ENCODE results near the gene SEC14L6. TPM values are rescaled to one million over a fixed set of nuclear protein-coding genes. Genes with fewer than 3 reads are reported as not detected.

SEC14L6 gene
- total RNA-seq, 1 donor, result not detected

DNA sequence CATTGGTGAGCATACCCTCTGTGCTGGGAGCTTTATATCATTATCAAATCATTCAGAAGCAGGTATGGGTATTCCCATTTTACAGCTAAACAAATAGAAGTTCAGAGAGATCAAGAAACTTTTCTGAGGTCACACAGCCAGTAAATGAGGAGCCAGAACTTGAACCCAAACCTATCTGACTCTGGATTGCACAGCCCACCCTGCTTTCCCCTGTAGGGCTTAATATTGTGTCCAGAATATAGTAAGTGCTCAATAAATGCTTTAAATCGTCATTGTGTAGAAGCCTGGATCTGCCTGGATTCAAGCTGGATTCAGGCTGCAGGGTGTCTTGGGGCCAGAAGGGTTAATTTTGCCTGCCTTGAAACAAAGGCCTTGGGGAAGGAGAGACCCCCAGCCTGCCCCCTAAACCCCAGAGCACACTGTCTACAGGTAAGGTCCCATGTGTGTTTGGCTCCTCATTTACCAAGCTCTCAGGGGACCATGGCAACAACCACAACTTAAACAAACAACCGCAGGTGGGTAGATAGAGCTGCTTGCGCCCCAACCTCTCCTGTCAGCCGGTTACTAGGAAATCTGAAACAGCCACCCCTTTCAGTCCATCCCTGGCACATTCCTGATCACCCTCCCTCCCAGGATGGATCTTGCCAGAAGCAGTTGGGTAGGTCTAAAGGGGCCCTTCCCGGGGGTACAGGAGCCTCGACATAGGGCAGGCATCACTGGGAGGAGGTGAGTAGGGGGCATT, 71.7 kb downstream of the SEC14L6 start:
- DNase-seq (ENCODE audit: low read depth), result no peak
- TF ChIP-seq, protein P1, sequence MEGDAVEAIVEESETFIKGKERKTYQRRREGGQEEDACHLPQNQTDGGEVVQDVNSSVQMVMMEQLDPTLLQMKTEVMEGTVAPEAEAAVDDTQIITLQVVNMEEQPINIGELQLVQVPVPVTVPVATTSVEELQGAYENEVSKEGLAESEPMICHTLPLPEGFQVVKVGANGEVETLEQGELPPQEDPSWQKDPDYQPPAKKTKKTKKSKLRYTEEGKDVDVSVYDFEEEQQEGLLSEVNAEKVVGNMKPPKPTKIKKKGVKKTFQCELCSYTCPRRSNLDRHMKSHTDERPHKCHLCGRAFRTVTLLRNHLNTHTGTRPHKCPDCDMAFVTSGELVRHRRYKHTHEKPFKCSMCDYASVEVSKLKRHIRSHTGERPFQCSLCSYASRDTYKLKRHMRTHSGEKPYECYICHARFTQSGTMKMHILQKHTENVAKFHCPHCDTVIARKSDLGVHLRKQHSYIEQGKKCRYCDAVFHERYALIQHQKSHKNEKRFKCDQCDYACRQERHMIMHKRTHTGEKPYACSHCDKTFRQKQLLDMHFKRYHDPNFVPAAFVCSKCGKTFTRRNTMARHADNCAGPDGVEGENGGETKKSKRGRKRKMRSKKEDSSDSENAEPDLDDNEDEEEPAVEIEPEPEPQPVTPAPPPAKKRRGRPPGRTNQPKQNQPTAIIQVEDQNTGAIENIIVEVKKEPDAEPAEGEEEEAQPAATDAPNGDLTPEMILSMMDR (IDR thresholded peaks at IDR 0.05; ENCODE audit: insufficient read depth, low read depth, low read length), result no peak
- H3K4me3 ChIP-seq (ENCODE audit: low read depth, low read length), result no peak overlapping the region

DNA sequence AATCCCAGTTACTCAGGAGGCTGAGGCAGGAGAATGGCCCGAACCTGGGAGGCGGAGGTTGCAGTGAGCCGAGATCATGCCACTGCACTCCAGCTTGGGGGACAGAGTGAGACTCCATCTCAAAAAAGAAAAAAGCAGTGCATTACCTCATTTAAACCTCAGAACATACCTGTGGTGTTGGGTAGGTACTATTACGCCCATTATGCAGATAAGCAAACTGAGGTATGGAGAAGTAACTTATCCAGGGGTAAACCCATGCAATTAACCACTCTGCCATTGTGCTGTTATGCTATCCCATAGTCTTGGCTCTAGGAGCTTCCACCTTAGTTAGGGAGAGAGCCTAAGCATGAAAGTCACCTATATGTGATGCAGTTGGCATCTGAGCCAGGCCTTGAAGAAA, 72.4 kb downstream of the SEC14L6 start:
- H3K4me3 ChIP-seq (ENCODE audit: low read depth, low read length), result no peak overlapping the region
- DNase-seq (ENCODE audit: low read depth), result no peak
- TF ChIP-seq, protein P1 (IDR thresholded peaks at IDR 0.05; ENCODE audit: insufficient read depth, low read depth, low read length), result no peak

DNA sequence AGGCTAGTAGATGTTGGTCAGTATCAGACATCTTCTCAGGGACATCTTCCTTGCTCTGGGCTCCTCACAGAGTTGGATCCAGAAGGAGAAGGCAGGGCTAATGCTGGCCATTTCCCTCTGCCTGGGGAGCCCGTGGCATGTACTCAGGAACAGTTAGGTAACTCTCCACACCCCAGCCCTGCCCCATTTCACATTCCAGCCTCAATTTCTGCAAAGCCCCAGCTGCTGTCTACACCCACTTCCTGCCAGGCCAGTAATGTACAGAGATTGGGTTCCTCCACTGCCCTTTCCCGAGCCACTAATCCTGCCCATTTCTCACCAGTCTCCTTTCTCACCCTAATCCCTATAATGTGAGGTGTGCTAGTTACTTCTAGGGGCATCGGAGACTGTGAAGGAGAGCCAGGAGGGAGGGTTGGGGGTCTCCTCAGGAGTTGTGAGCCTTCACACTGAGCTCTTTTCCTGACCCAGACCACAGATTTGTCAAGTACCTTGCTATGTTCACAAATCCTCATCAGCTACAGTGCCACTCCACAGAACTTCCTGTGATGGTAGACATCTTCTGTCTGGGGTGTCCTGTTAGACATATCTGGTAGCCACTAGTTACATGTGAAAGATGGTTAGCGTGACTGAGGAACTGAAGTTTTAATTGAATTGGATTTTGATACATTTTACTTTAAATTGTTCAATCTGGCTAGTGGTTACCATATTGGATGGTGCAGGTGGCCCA, 73.4 kb downstream of the SEC14L6 start:
- TF ChIP-seq, protein P1 (IDR thresholded peaks at IDR 0.05; ENCODE audit: insufficient read depth, low read depth, low read length), result no peak
- no peak overlapping the region for H3K4me3 ChIP-seq (ENCODE audit: low read depth, low read length)
- no peak for DNase-seq (ENCODE audit: low read depth)

Other genes with a start within 250 kb of the SEC14L6 start
- gene TBC1D10A, start 219.8 kb downstream of the SEC14L6 start, total RNA-seq, result 26.4 and 29.8 TPM in 2 replicates
- gene SF3A1, start 189.8 kb downstream of the SEC14L6 start, total RNA-seq, result 23.5 and 27.2 TPM in 2 replicates
- 1.3 and 2.6 TPM in 2 replicates for gene CCDC157, start 189.7 kb downstream of the SEC14L6 start, total RNA-seq
- gene RNF215, start 159.3 kb downstream of the SEC14L6 start, total RNA-seq, result 19.6 and 20.3 TPM in 2 replicates
- 9.5 and 12.2 TPM in 2 replicates for gene SEC14L2, start 149.7 kb downstream of the SEC14L6 start, total RNA-seq
- 10.8 and 11.3 TPM in 2 replicates for gene MTFP1, start 121.0 kb downstream of the SEC14L6 start, total RNA-seq
- gene SEC14L3, start 74.7 kb downstream of the SEC14L6 start, total RNA-seq, result not detected in 2 replicates
- under 0.01 TPM in 2 replicates for gene SEC14L4, start 41.0 kb downstream of the SEC14L6 start, total RNA-seq
- not detected in 2 replicates for gene GAL3ST1, start 27.9 kb upstream of the SEC14L6 start, total RNA-seq
- gene PES1, start 45.2 kb upstream of the SEC14L6 start, total RNA-seq, result 51.4 and 57.3 TPM in 2 replicates
- gene TCN2, start 60.4 kb upstream of the SEC14L6 start, total RNA-seq, result 3.9 and 7.4 TPM in 2 replicates
- gene SLC35E4, start 89.0 kb upstream of the SEC14L6 start, total RNA-seq, result 8.2 and 9.3 TPM in 2 replicates
- 5.5 and 10.4 TPM in 2 replicates for gene DUSP18, start 121.1 kb upstream of the SEC14L6 start, total RNA-seq
- gene OSBP2, start 148.1 kb upstream of the SEC14L6 start, total RNA-seq, result 0.43 and 0.97 TPM in 2 replicates